ENCODE data around the gene THTPA. TPM values are rescaled to one million over a fixed set of nuclear protein-coding genes. Genes with fewer than 3 reads are reported as not detected.
A peak's percentile ranks its signal among the peaks of the same experiment; 100 is the strongest.

Gene THTPA
- total and polyA plus RNA-seq, 2 of the 13 experiments (the other 11 are each of a cell fraction or from before 2014, with no cell fraction given) = 7.4 to 8.7 TPM

DNA sequence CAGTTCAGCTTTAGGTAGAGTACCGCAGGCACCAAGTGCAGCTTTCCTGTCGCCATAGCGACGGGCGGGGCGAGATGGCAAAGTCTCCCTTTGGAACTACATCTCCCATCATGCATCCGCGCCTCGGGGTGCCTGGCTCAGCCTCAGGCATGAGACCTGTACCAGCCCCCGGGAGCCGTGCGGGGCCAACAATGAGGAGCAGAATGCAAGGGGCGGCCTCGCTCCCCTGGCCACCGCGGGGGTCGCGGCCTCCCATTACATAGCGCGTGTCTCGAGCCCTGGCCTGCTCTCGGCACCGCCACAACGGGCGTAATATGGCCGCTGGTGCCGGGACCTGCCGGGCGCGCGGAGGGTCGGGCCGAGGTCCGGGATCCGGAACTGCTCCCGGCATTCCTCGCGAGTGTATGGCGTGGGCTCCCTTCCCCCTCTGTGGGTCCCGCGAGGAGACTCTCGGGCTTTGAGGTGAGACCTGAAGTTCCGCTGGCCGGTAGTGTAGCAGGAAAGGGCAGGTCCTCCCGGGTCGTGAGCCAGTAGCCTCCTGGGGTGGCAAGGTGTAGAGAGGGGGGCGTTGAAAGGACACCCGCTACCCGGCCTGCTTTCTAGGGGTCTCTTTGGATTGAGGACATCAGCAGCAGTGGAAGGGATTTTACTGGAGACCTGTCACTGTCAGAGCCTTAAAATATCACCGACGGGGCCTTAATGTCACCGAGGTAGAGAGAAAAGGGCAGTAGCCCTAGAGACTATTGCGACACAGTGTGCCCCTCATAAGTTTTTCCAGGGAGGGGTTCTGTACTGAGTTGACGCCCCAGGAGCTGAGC is at the start of gene THTPA (continued):
- TF ChIP-seq ZBTB49 (CRISPR knock-in tag; IDR thresholded peaks at IDR 0.05; ENCODE audit: borderline replicate concordance) (peak; percentile 87; the same call in 1 of the 2 replicates), KLF12 (CRISPR knock-in tag; IDR thresholded peaks at IDR 0.05; ENCODE audit: borderline replicate concordance) (peak; percentile 97; the same call in 1 of the 2 replicates), PPARG (CRISPR knock-in tag; conservative IDR thresholded peaks at IDR 0.05) (peak; percentile 85), ZNF225 (CRISPR knock-in tag; IDR thresholded peaks at IDR 0.05) (peak; percentile 99), KDM3A (CRISPR knock-in tag; IDR thresholded peaks at IDR 0.05; ENCODE audit: low read depth) (peak; percentile 100), ZFP36L2 (CRISPR knock-in tag; IDR thresholded peaks at IDR 0.05) (no peak; the same call in none of the 2 replicates), SMC3 (IDR thresholded peaks at IDR 0.05; ENCODE audit: low read length) (no peak; the same call in 1 of the 2 replicates), HNF1B (CRISPR knock-in tag; IDR thresholded peaks at IDR 0.05) (peak; percentile 99), HMGXB4 (CRISPR knock-in tag; IDR thresholded peaks at IDR 0.05; ENCODE audit: borderline replicate concordance in 1 of 2, low read depth in 1 of 2) (peak; percentile 98 to 100), ARHGAP35 (CRISPR knock-in tag; IDR thresholded peaks at IDR 0.05; ENCODE audit: borderline replicate concordance) (peak; percentile 99; the same call in 1 of the 2 replicates), NCOA1 (CRISPR knock-in tag; IDR thresholded peaks at IDR 0.05) (peak; percentile 98), TBL1XR1 (IDR thresholded peaks at IDR 0.05; ENCODE audit: borderline replicate concordance, low read length, partially characterized antibody) (peak; percentile 47), NCOR1 (IDR thresholded peaks at IDR 0.05; ENCODE audit: borderline replicate concordance, low read length) (peak; percentile 73; the same call in 1 of the 2 replicates), TBP (CRISPR knock-in tag; IDR thresholded peaks at IDR 0.05) (peak; percentile 27; the same call in 1 of the 2 replicates)
- TF ChIP-seq, protein P1, sequence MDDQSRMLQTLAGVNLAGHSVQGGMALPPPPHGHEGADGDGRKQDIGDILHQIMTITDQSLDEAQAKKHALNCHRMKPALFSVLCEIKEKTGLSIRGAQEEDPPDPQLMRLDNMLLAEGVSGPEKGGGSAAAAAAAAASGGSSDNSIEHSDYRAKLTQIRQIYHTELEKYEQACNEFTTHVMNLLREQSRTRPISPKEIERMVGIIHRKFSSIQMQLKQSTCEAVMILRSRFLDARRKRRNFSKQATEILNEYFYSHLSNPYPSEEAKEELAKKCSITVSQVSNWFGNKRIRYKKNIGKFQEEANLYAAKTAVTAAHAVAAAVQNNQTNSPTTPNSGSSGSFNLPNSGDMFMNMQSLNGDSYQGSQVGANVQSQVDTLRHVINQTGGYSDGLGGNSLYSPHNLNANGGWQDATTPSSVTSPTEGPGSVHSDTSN (CRISPR knock-in tag; IDR thresholded peaks at IDR 0.05; ENCODE audit: borderline replicate concordance) = peak; percentile 92; the same call in 1 of the 2 replicates
- TF ChIP-seq, protein P2, sequence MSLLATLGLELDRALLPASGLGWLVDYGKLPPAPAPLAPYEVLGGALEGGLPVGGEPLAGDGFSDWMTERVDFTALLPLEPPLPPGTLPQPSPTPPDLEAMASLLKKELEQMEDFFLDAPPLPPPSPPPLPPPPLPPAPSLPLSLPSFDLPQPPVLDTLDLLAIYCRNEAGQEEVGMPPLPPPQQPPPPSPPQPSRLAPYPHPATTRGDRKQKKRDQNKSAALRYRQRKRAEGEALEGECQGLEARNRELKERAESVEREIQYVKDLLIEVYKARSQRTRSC (CRISPR knock-in tag; IDR thresholded peaks at IDR 0.05; ENCODE audit: low read depth) = peak; percentile 97

Data from HepG2 (cell line).